ENCODE measurements around the gene DUSP7. TPM values are rescaled to one million over a fixed set of nuclear protein-coding genes. Genes with fewer than 3 reads are reported as not detected.

The DUSP7 gene
- total and polyA plus RNA-seq, 2 experiments from 2014 or later = 6.4 to 13.1 TPM

DNA sequence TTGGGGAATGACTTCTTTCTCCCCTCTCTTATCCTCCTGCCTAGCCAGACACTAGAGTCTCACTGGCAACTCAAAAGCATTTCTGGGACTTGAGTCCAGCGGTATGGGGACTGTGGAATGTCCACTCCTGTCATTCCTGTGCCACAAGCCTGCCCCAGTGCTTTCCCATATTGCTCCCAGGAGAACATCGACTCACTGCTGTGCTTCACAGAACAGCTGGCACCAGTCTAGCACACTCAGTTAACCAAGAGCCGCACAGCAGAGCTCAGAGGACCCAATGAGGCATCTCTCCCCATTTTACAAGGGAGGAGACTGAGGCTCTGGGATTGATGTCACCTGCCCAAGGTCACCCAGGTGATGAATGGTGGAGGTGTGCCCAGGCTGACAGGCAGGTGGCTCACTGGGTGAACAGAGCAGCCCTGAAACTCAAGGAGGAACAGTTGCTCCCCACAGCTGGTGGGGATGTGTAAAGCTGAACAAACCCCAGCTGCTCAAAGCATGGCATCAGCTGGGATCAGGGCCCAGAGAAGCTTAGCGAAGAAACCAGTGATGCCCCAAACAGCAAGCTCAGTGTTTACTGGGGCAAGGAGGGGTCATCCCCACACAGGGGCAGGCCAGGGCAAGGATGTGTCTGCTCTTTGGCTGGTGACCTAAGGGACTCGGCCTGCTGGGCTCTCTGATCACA lies 35.4 kb upstream of the DUSP7 start:
- no peak for DNase-seq (ENCODE audit: low spot score)
- no peaks in the 10 kb centered on the region for H3K9me2 ChIP-seq (replicated peaks; ENCODE audit: insufficient read depth)
- WGBS (ENCODE audit: low lambda C conversion rate, missing lambda C conversion rate) = 81% methylated on average over 5 of the region's 5 CpGs
- no peaks in the 10 kb centered on the region for H4K20me1 ChIP-seq (ENCODE audit: insufficient read depth, poor library complexity, severe bottlenecking)
- peaks cover 34% of the 10 kb centered on the region for H3K4me1 ChIP-seq (ENCODE audit: insufficient read depth)
- H3K36me3 ChIP-seq (replicated peaks; ENCODE audit: insufficient read depth, low read depth) = no peaks in the 10 kb centered on the region
- no peaks in the 10 kb centered on the region for H3K27me3 ChIP-seq
- no peak overlapping the region for H2AFZ ChIP-seq
- no peak for TF ChIP-seq CTCF (IDR thresholded peaks at IDR 0.05; ENCODE audit: poor library complexity)
- TF ChIP-seq EZH2 (IDR thresholded peaks at IDR 0.05; ENCODE audit: borderline replicate concordance) = no peak
- TF ChIP-seq EZH2phosphoT487 (IDR thresholded peaks at IDR 0.05; ENCODE audit: low read depth, severe bottlenecking, unreplicated experiment) = no peak
- H3K4me2 ChIP-seq = no peak overlapping the region
- H3K79me2 ChIP-seq = no peaks in the 10 kb centered on the region
- H3K27ac ChIP-seq = peak overlapping the region; percentile 88
- H3K9me3 ChIP-seq (ENCODE audit: low read depth) = no peaks in the 10 kb centered on the region
- H3K4me3 ChIP-seq = no peak overlapping the region

DNA sequence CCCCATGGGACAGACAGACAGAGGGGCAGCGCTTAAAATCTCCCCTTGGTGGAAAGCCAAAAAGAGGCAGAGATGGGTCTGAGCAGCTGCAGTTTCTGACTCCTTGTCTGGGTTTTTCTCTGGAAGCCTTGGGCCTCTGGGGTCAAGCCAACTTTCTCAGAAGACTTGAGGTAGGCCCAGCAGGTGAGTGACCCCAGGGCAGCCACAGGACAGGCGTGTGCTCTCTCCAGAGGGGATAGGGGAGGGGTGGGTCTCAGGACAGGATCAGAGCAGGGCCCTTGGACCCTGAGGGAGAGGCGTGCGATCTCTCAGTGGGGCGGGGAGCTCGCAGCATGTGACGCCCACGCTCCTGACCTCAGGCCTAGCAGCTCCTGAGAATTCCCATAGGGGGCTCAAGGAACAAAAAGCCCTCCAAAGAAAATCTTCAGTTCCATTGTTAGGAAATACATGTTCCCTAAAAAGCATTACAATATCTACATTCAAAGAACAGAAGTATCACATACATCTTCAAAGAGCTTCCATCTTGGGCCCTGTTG lies 34.6 kb upstream of the DUSP7 start:
- Histone ChIP-seq H3K79me2 (no peaks in the 10 kb centered on the region), H3K4me3 (no peak overlapping the region), H3K36me3 (replicated peaks; ENCODE audit: insufficient read depth, low read depth) (no peaks in the 10 kb centered on the region), H3K27me3 (no peaks in the 10 kb centered on the region), H2AFZ (no peak overlapping the region), H3K9me3 (ENCODE audit: low read depth) (no peaks in the 10 kb centered on the region), H3K27ac (peak overlapping the region; percentile 88), H3K9me2 (replicated peaks; ENCODE audit: insufficient read depth) (no peaks in the 10 kb centered on the region), H3K4me2 (no peak overlapping the region), H4K20me1 (ENCODE audit: insufficient read depth, poor library complexity, severe bottlenecking) (no peaks in the 10 kb centered on the region), H3K4me1 (ENCODE audit: insufficient read depth) (peaks cover 34% of the 10 kb centered on the region)
- DNase-seq (ENCODE audit: low spot score) = no peak
- TF ChIP-seq CTCF (IDR thresholded peaks at IDR 0.05; ENCODE audit: poor library complexity) (no peak), EZH2 (IDR thresholded peaks at IDR 0.05; ENCODE audit: borderline replicate concordance) (no peak), EZH2phosphoT487 (IDR thresholded peaks at IDR 0.05; ENCODE audit: low read depth, severe bottlenecking, unreplicated experiment) (no peak)
- WGBS (ENCODE audit: low lambda C conversion rate, missing lambda C conversion rate) = 95% methylated on average over 7 of the region's 8 CpGs

DNA sequence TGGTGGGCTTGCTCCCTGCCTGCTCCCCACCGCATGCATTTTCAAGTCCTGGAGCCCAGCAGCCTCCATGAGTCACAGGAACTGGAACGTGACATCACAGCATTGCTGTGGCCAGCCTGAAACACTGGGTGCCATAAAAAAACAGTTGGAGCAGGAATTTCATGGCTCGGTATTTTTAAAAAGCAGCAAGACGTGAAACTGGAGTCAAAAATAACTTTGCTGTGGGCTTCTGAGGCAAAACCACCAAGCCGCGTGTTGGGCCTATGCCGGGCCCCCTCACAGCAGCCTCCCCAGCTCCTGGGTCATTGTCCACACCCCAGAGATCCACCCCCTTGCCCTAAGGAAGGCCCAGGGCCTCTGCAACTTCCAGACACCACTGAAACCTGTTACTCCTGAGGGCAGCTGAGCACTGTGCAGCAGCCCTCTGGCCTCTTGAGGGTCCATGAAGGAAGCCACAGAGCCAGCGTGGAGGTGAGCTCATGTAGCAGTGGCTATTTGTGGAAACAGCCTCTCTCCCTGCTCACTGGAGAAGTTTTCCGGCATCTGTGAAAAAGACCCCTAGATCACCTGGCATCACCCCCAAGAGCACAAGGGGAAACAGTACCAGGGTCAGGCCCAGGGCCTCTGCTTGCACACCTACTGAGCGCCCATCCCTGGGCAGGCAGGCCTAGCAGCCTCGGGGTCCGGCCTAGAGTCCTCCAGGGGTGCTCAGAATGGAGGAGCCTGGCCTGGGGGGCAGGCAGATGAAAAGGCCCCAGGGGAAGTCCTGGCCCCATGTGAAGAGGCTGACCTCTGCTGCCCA lies 34.0 kb upstream of the DUSP7 start:
- H3K79me2 ChIP-seq = no peaks in the 10 kb centered on the region
- H2AFZ ChIP-seq = no peak overlapping the region
- TF ChIP-seq EZH2 (IDR thresholded peaks at IDR 0.05; ENCODE audit: borderline replicate concordance) = no peak
- TF ChIP-seq CTCF (IDR thresholded peaks at IDR 0.05; ENCODE audit: poor library complexity) = no peak
- no peak for TF ChIP-seq EZH2phosphoT487 (IDR thresholded peaks at IDR 0.05; ENCODE audit: low read depth, severe bottlenecking, unreplicated experiment)
- no peak overlapping the region for H3K4me2 ChIP-seq
- 75% methylated on average over 12 of the region's 12 CpGs for WGBS (ENCODE audit: low lambda C conversion rate, missing lambda C conversion rate)
- peaks cover 34% of the 10 kb centered on the region for H3K4me1 ChIP-seq (ENCODE audit: insufficient read depth)
- no peaks in the 10 kb centered on the region for H3K27me3 ChIP-seq
- peak; percentile 71 for DNase-seq (ENCODE audit: low spot score)
- no peak overlapping the region for H3K4me3 ChIP-seq
- no peaks in the 10 kb centered on the region for H3K9me2 ChIP-seq (replicated peaks; ENCODE audit: insufficient read depth)
- H3K27ac ChIP-seq = peak overlapping the region; percentile 88
- no peaks in the 10 kb centered on the region for H3K9me3 ChIP-seq (ENCODE audit: low read depth)
- H4K20me1 ChIP-seq (ENCODE audit: insufficient read depth, poor library complexity, severe bottlenecking) = no peaks in the 10 kb centered on the region
- H3K36me3 ChIP-seq (replicated peaks; ENCODE audit: insufficient read depth, low read depth) = no peaks in the 10 kb centered on the region

Data from hepatocyte (in vitro differentiated cells).